Measurements from ENCODE around the gene TNFRSF18. TPM values are rescaled to one million over a fixed set of nuclear protein-coding genes. Genes with fewer than 3 reads are reported as not detected.

Gene TNFRSF18
- total RNA-seq, 1 experiment from 2014 or later: 6.9 TPM

- no peaks in the 10 kb centered on the region for H3K4me1 ChIP-seq (replicated peaks; ENCODE audit: insufficient read depth)
- no peak overlapping the region for H2AFZ ChIP-seq
- no peak for TF ChIP-seq EZH2 (IDR thresholded peaks at IDR 0.05; ENCODE audit: low read depth)
- TF ChIP-seq CTCF (conservative IDR thresholded peaks at IDR 0.05): no peak
- H3K27ac ChIP-seq: no peak overlapping the region
- no peak overlapping the region for H3K4me3 ChIP-seq
- peaks cover 26% of the 10 kb centered on the region for H3K79me2 ChIP-seq (ENCODE audit: low read depth)
- peaks cover 17% of the 10 kb centered on the region for H4K20me1 ChIP-seq (ENCODE audit: insufficient read depth)
- no TSS peak for BruUV-seq (replicated peaks)
- ChIA-PET CTCF (no interaction called here), POLR2A (ENCODE audit: unreplicated experiment) (no interaction called here)
- H3K36me3 ChIP-seq (ENCODE audit: low read depth): no peaks in the 10 kb centered on the region; the same call in 1 of the 2 replicates
- intact Hi-C loops (cut with micrococcal nuclease; ENCODE audit: unreplicated experiment): no loop called here
- no peaks in the 10 kb centered on the region for H3K9me3 ChIP-seq (ENCODE audit: insufficient read depth, low read depth)
- no peaks in the 10 kb centered on the region for H3K27me3 ChIP-seq (ENCODE audit: insufficient read depth, low read depth)
- no peak overlapping the region for H3K4me2 ChIP-seq
- no peak for DNase-seq
- H3F3A ChIP-seq (ENCODE audit: insufficient read depth, low read depth): no peaks in the 10 kb centered on the region
- H3K9me2 ChIP-seq (ENCODE audit: insufficient read depth): no peaks in the 10 kb centered on the region
Observed at GRCh38 chr1:1223891-1224290, 17.5 kb upstream of the TNFRSF18 start.

- TF ChIP-seq EZH2 (IDR thresholded peaks at IDR 0.05; ENCODE audit: low read depth): no peak
- TF ChIP-seq CTCF (conservative IDR thresholded peaks at IDR 0.05): no peak
- intact Hi-C loops (cut with micrococcal nuclease; ENCODE audit: unreplicated experiment): no loop called here
- H3F3A ChIP-seq (ENCODE audit: insufficient read depth, low read depth): peaks cover 4% of the 10 kb centered on the region; the same call in 1 of the 2 replicates
- H3K36me3 ChIP-seq (ENCODE audit: low read depth): no peaks in the 10 kb centered on the region; the same call in 1 of the 2 replicates
- no peaks in the 10 kb centered on the region for H3K9me2 ChIP-seq (ENCODE audit: insufficient read depth)
- H4K20me1 ChIP-seq (ENCODE audit: insufficient read depth): peaks cover 13% of the 10 kb centered on the region
- H3K27ac ChIP-seq: no peak overlapping the region
- CTCF ChIA-PET: no interaction called here
- no peak overlapping the region for H2AFZ ChIP-seq
- POLR2A ChIA-PET (ENCODE audit: unreplicated experiment): no interaction called here
- no peak overlapping the region for H3K4me3 ChIP-seq
- no TSS peak for BruUV-seq (replicated peaks)
- H3K27me3 ChIP-seq (ENCODE audit: insufficient read depth, low read depth): no peaks in the 10 kb centered on the region
- peaks cover 21% of the 10 kb centered on the region for H3K79me2 ChIP-seq (ENCODE audit: low read depth)
- DNase-seq: no peak
- no peaks in the 10 kb centered on the region for H3K9me3 ChIP-seq (ENCODE audit: insufficient read depth, low read depth)
- no peak overlapping the region for H3K4me2 ChIP-seq
- H3K4me1 ChIP-seq (replicated peaks; ENCODE audit: insufficient read depth): no peaks in the 10 kb centered on the region
Observed at GRCh38 chr1:1223321-1223720, 16.9 kb upstream of the TNFRSF18 start.

DNA sequence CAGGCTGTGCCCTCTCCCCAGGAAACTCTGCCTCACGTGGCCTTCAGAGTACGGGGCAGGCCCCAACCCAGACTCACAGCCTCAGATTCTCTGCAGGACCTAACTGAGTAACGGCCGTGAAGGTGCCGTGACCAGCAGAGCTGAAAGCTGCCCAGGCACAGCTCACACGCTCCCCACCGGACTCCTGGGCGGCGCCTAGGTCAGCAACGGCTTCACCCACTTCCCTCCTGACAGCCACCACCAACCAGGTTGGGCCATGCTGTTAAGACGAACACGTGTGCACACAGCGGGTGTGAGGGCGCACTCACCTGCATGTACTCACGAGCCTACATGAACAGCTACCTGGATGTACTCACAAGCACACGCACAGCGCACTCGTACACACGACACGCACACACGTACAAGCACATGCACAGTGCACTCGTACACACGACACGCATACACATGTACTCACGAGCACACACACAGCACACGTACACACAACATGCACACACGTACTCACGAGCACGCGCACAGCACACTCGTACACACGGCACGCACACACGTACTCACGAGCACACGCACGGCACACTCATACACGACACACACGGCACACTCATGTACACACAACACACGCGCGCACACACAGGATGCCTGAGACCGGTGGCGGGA is 16.3 kb upstream of the TNFRSF18 start:
- POLR2A ChIA-PET (ENCODE audit: unreplicated experiment): no interaction called here
- CTCF ChIA-PET: no interaction called here
- H3K79me2 ChIP-seq (ENCODE audit: low read depth): peaks cover 14% of the 10 kb centered on the region; the same call in 1 of the 2 replicates
- BruUV-seq (replicated peaks): no TSS peak
- H3F3A ChIP-seq (ENCODE audit: insufficient read depth, low read depth): peaks cover 6% of the 10 kb centered on the region; the same call in 1 of the 2 replicates
- peaks cover 11% of the 10 kb centered on the region for H4K20me1 ChIP-seq (ENCODE audit: insufficient read depth)
- H2AFZ ChIP-seq: no peak overlapping the region
- DNase-seq: no peak
- no peaks in the 10 kb centered on the region; the same call in 1 of the 2 replicates for H3K36me3 ChIP-seq (ENCODE audit: low read depth)
- intact Hi-C loops (cut with micrococcal nuclease; ENCODE audit: unreplicated experiment): no loop called here
- TF ChIP-seq EZH2 (IDR thresholded peaks at IDR 0.05; ENCODE audit: low read depth) (no peak), CTCF (conservative IDR thresholded peaks at IDR 0.05) (no peak)
- no peaks in the 10 kb centered on the region for H3K4me1 ChIP-seq (replicated peaks; ENCODE audit: insufficient read depth)
- H3K27ac ChIP-seq: no peak overlapping the region
- H3K4me2 ChIP-seq: no peak overlapping the region
- H3K9me2 ChIP-seq (ENCODE audit: insufficient read depth): no peaks in the 10 kb centered on the region
- no peaks in the 10 kb centered on the region for H3K27me3 ChIP-seq (ENCODE audit: insufficient read depth, low read depth)
- H3K4me3 ChIP-seq: no peak overlapping the region
- H3K9me3 ChIP-seq (ENCODE audit: insufficient read depth, low read depth): no peaks in the 10 kb centered on the region

Measured in PC-9 (cell line).